ENCODE data around the gene TMEM132C.

Gene TMEM132C

DNA sequence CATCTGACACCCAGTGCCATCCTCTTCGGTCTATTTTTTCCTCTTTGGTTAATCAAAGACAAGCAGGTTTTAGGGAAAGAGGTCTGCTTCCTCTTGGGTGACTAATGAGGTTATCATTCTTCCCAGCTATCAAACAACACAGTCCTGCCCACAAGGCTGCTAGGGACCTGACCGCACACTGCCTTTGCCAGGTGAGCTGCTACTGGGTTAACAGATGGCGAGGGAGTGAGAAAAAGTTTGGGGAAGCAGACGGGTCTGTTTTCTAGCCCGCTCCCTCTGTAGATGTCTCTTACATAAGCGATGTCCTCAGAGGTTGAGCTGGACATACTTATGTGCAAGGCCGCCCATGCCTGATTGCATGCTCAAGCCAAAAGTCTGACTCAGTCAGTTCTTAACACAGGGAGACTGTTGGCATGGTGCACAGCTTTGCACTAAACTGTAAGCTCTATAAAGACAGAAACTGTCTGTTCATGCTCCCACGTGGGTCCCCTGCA is 462.7 kb downstream of the TMEM132C start:
- DNase-seq = no peak

DNA sequence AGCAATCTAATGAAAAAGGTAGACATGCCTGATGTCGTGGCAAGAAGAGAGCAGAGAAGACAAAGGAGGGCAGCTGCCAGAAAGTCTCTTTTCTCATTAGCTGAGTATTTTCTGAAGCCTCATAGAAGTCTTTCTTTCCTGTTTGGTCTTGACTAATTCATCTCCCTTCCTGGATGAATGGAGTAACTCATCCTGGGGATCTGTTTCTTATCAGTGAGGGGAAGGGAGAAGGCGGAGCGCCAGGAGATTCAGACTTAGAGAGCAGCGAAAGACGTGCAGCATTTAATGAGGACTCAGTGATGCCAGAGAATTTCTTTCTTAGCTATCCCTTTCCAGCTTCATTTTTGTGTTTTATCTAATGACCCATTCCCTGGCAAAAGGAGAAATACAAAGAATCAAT is 467.4 kb downstream of the TMEM132C start:
- no peak for DNase-seq

DNA sequence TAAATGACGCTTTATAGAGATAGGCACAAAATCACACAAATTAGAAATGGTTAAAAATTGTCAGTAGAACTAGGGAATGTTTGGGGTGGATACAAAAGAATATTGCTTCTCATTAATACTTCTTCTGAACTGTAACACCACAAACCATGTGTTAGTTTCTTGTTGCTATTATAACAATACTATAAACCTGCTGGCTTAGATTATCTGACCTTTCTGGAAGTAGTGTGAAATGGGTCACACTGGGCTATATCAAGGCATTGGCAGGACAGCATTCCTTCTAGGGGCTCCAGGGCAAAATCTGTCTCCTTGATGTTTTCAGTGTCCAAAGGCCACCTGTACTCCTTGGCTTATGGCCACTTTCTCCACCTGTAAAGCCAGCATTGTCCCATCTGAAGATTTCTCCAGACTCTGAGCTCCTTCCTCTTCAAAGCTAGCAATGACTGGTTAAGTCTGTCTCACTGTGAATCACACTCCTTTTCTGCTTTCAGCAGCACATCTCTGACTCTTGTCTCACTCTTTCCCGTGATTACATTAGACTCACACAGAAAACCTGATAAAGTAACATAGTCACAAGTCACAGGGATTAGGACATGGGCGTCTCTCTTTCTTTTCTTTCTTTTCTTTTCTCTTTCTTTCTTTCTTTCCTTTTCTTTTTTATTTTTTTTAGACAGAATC is 470.5 kb downstream of the TMEM132C start:
- DNase-seq = no peak

DNA sequence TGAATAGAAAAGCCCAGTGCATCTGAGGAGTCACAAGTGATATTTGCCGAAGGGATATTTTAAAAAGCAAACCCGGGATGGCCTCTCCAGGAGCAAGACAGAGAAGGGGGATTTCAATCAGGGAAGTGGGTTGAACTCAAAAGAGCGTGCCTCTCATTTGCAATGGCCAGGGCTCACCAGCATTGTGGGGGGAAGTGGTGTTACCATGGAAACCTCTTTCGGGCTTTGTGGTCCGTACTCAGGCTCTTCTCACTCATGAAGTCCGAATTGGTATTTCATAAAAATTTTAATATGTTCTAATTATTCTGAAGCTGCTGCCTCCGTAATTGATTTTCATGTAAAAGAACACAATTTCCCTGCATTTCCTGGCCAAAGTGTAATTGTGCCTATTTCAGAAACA is 476.9 kb downstream of the TMEM132C start:
- no peak for DNase-seq

DNA sequence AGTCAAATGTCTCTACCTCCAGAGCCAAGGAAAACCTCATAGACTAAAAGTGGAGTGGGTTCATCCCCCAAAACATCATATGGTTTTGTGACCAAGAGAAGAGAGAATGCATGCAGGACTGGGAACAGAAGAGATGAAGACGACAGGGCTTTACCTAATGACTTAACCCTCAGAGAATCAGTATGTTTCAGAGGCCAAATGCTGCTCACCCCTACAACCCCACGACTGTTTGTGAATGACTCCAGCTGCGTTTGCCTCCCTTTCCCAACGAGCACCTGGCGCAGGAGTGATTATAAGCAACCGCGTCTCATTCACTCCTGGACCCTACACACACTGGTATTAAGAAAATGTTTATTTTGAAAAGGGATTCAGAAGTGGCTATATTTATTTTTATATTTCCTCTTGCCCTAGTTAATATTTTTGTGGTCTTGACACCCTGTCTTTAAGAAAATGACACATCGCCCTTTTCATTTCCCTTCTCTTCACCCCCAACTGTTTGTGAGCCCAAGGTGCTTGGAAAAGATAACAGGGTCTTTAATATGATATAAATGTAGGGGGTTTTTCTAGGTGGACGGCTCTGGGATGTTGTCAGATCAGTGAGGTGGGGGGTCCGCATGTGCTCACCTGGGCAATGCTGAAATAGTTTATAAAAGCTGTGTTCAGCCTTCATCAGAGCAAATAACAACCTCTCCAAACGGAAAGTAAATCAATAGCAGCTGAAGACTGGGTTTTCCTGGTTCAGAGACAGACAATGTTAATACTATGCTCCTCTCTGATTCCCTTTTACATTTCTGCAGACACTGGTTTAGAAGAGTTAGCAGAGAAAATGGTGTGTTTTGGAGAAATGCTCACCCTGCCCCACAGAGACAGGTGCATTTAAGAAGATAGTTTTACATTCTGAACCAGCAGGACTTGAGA is 479.1 kb downstream of the TMEM132C start:
- DNase-seq = no peak

DNA sequence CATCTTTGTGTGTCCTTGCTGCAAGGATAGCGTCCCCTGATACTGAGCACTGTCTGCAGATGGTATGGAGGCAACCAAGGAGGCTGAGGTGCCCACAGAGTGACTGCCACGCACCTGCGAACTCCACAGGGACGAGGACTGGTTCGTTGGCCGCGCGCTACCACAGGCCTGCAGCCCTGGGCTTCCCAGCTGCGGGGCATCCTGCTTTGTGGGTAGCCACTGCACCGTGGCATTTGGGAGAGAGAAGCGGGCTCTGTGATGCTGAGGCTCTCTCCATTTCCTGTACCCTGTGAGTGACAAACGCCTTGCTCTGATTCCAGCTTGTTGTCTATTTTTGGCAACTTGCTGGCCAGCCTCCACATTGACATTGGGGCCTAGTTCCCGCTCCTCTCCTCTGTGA is 480.5 kb downstream of the TMEM132C start:
- DNase-seq = no peak

DNA sequence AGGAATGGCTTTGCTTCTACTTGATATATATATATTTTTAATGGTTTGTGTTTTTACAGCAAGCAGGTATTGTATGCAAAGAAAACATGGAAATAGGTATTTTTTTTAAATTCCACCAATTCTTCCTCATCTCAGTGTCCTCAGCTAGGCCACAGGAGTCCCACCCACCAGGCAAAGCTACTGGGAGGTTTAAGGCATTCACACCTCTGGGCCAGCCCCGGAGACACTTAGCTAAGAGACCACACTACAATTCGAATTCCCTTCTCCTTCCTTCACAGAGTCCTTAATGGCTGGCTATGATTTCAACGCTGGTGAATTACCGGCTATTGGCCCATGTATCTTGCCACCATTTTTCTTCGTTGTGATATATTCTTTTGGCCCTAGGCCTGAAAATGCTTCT is 485.4 kb downstream of the TMEM132C start:
- DNase-seq = no peak

DNA sequence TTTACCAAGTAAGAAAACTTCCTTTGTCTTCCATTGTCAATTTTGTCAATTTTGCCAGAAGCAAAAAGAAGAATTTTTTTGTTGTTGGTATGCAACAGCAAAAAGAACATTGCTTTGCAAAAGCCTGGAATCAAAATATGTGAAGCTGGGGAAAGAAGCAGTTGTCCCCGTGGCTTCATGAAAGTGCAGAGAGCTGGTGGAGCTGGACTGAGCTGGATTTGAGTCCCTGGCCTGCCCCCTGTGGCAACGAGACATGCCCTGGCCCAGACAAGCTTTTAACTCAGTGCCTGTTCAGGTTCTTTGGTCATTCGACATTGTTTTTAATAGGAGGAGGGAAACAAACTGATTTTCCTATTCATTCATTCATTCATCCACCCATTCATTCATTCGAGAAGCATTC is 486.5 kb downstream of the TMEM132C start:
- DNase-seq = no peak

DNA sequence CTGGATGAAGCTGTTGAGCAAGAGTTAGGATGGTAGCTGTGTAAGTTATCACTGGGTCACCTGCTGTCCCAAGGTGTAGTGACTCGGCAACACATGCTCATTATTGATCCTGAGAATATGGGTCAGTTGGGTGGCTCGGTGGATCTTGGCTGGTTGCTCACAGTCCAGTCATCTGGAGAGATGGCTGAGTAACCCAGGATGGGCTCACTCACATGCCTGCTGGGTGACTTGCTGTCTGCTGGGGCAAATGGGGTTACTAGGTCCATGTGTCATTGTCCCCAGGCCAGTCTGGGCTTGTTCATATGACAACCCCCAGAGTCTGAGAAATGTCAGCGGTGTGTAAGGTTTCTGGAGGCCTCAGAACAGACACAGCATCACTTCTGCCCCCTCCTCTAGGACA is 487.3 kb downstream of the TMEM132C start:
- DNase-seq = no peak

DNA sequence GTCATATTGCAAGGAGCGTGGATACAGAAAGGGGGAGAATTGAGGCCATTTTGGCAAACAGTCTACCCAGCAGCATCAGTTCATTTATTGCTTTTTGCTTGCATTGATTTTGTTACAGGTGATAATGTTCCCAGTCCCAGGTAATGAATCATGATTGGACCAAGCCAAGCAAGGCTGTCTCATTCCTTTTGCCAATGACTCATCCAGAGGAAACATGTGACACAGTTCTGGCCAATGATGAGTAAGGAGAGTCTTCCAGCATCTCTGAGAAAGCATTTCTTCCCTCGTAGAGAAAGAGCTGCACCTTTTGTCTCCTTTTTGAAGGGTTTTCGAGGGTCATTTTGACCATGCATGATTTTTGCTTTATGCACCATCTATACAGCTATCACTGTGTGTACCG is 488.6 kb downstream of the TMEM132C start:
- DNase-seq = no peak
